OCI-LY7 (cell line): Measurements from ENCODE around the gene EDNRB. TPM values are rescaled to one million over a fixed set of nuclear protein-coding genes. Genes with fewer than 3 reads are reported as not detected.

Experiments used
- Bru-seq: library from RNA; stranded (reverse); fragments of 400-500 nt; gene quantifications from one replicate; lab custom pipeline; 2021; lab: Mats Ljungman, UMichigan
- BruChase-seq, 2 experiments: library from RNA; stranded (reverse); fragments of 400-500 nt; gene quantifications; one replicate each; lab custom pipeline; 2021; lab: Mats Ljungman, UMichigan
- BruUV-seq: library from RNA; stranded (reverse); fragments of 400-500 nt; replicated peaks from 2 replicates; lab custom pipeline; 2021; lab: Mats Ljungman, UMichigan
- CTCF ChIA-PET: fragments of 300-600 bp; sonication (Branson Sonifier 250); formaldehyde crosslinking; loops from one replicate; lab custom pipeline; 2022; ENCODE audit warnings: antibody characterized with exemption; ENCODE audit not compliant: unreplicated experiment; lab: Charles Lee
- POLR2A ChIA-PET: fragments of 300-600 bp; sonication (Branson Sonifier 250); formaldehyde crosslinking; loops from one replicate; lab custom pipeline; 2022; ENCODE audit warnings: antibody characterized with exemption; lab: Charles Lee
- DNase-seq: peaks from one replicate; pipeline ENCODE4 v3.0.0-alpha.2; 2015; ENCODE audit warnings: low spot score
- H2AFZ ChIP-seq: fragments of 200-600 bp; sonication (generic), shearing (Covaris generic); 2 replicates; pipeline ENCODE4 v1.6.1; 2014; ENCODE audit warnings: mild to moderate bottlenecking, antibody characterized with exemption, low read length, moderate library complexity
- H3K27ac ChIP-seq: fragments of 200-600 bp; sonication (generic); 2 replicates; pipeline ENCODE4 v1.5.1; 2014; ENCODE audit warnings: mixed run types, low read depth, mild to moderate bottlenecking, moderate library complexity, low read length, inconsistent platforms; ENCODE audit not compliant: poor library complexity, severe bottlenecking
- H3K36me3 ChIP-seq: fragments of 200-600 bp; sonication (generic); 2 replicates; pipeline ENCODE4 v1.6.1; 2014; ENCODE audit warnings: mild to moderate bottlenecking, antibody characterized with exemption, low read length, moderate library complexity, mixed read lengths; ENCODE audit not compliant: insufficient read depth
- H3K4me1 ChIP-seq: fragments of 200-600 bp; sonication (generic); 2 replicates; pipeline ENCODE4 v1.5.1; 2014; ENCODE audit warnings: mild to moderate bottlenecking, low read length; ENCODE audit not compliant: insufficient read depth, poor library complexity, severe bottlenecking
- H3K4me2 ChIP-seq: fragments of 200-600 bp; sonication (generic); 2 replicates; pipeline ENCODE4 v1.6.1; 2014; ENCODE audit warnings: mild to moderate bottlenecking, low read length
- H3K4me3 ChIP-seq: fragments of 200-600 bp; sonication (generic); 2 replicates; pipeline ENCODE4 v1.5.1; 2014; ENCODE audit warnings: mild to moderate bottlenecking, low read depth, low read length; ENCODE audit not compliant: poor library complexity, severe bottlenecking
- H3K79me2 ChIP-seq: fragments of 200-600 bp; sonication (generic); 2 replicates; pipeline ENCODE4 v1.6.1; 2016; ENCODE audit warnings: low read depth, mild to moderate bottlenecking, low read length, moderate library complexity, mixed read lengths; ENCODE audit not compliant: insufficient read depth
- H3K9me2 ChIP-seq: fragments of 200-600 bp; sonication (generic); 2 replicates; pipeline ENCODE4 v1.6.1; 2016; ENCODE audit warnings: mild to moderate bottlenecking, low read length, mixed read lengths; ENCODE audit not compliant: insufficient read depth
- H3K9me3 ChIP-seq: fragments of 200-600 bp; sonication (generic); 2 replicates; pipeline ENCODE4 v1.6.1; 2014; ENCODE audit warnings: mild to moderate bottlenecking, mixed run types, low read length, mixed read lengths
- H4K20me1 ChIP-seq: fragments of 200-600 bp; sonication (generic); 2 replicates; pipeline ENCODE4 v1.6.1; 2014; ENCODE audit warnings: mild to moderate bottlenecking, antibody characterized with exemption, low read length, moderate library complexity, mixed read lengths; ENCODE audit not compliant: insufficient read depth
- CTCF ChIP-seq: fragments of 200-600 bp; sonication (generic); conservative IDR thresholded peaks from 2 replicates; pipeline ENCODE4 v1.5.1; 2014; ENCODE audit warnings: mild to moderate bottlenecking, antibody characterized with exemption, low read length, moderate library complexity, mixed read lengths
- EZH2phosphoT487 ChIP-seq: fragments of 200-600 bp; sonication (generic); IDR thresholded peaks from 2 replicates; pipeline ENCODE4 v1.6.1; 2018; ENCODE audit warnings: low read depth, borderline replicate concordance, mild to moderate bottlenecking, mixed run types, antibody characterized with exemption, low read length, moderate library complexity, mixed read lengths
- intact Hi-C: fragments of 100-400 bp; cut with micrococcal nuclease; formaldehyde crosslinking; loops from one replicate; pipeline ENCODE4 v1.10.0; 2022; ENCODE audit not compliant: unreplicated experiment
- long read RNA-seq: library from polyadenylated mRNA; stranded (forward); transcript quantifications from one replicate; pipeline ENCODE4 v2.0.0, GENCODE V29; 2022
- total RNA-seq, 2 experiments: library from RNA; depleted of rRNA in 1 of 2; stranded (reverse); fragments of >200 nt in 1 of 2; shearing (Covaris generic) in 1 of 2; gene quantifications; 2 replicates each; pipeline ENCODE4 v1.2.3, GENCODE V29; 2014 to 2022

Gene EDNRB
- total RNA-seq (2014; rRNA removed; shearing (Covaris generic)) (not detected in 2 replicates), total RNA-seq (2022) (not detected in 2 replicates), Bru-seq, nascent RNA (not detected), BruChase-seq, experiment 1, labeled RNA remaining after a 6-hour chase (not detected), BruChase-seq, experiment 2, labeled RNA remaining after a 2-hour chase (not detected)
- long read RNA-seq: 0 reads

- Histone ChIP-seq H3K79me2 (no peaks in the 10 kb centered on the region), H3K4me3 (no peak within 1 kb of the TSS), H3K4me1 (no peaks in the 10 kb centered on the region), H3K9me3 (no peaks in the 10 kb centered on the region), H3K9me2 (no peaks in the 10 kb centered on the region), H2AFZ (no peak within 1 kb of the TSS), H4K20me1 (no peaks in the 10 kb centered on the region), H3K4me2 (no peak within 1 kb of the TSS), H3K36me3 (no peaks in the 10 kb centered on the region), H3K27ac (no peak within 1 kb of the TSS)
- BruUV-seq: no TSS peak
- intact Hi-C loops: no loop called here
- no peak for DNase-seq
- ChIA-PET POLR2A (no interaction called here), CTCF (no interaction called here)
- TF ChIP-seq EZH2phosphoT487 (no peak), CTCF (no peak)
Observed at GRCh38 chr13:77918391-77919245, at the start of gene EDNRB. Gene EDNRB (minus strand): TSS chr13:77918831. CDS start chr13:77918573, 258 bp downstream.

- intact Hi-C loops: no loop called here
- ChIA-PET POLR2A (no interaction called here), CTCF (no interaction called here)
- no peak for DNase-seq
- Histone ChIP-seq H3K4me2 (no peak overlapping the region), H3K4me1 (no peaks in the 10 kb centered on the region), H3K9me2 (no peaks in the 10 kb centered on the region), H3K9me3 (no peaks in the 10 kb centered on the region), H3K36me3 (no peaks in the 10 kb centered on the region), H4K20me1 (no peaks in the 10 kb centered on the region), H3K4me3 (no peak overlapping the region), H3K79me2 (no peaks in the 10 kb centered on the region), H3K27ac (no peak overlapping the region), H2AFZ (no peak overlapping the region)
- TF ChIP-seq EZH2phosphoT487 (no peak), CTCF (no peak)
- BruUV-seq: no TSS peak
Observed at GRCh38 chr13:77966671-77967070, 48.0 kb upstream of the EDNRB start.

GRCh38 chr13:77952737-77953136 lies 34.1 kb upstream of the EDNRB start:
- no peak for TF ChIP-seq CTCF
- no peak for TF ChIP-seq EZH2phosphoT487
- no peak overlapping the region for H3K4me3 ChIP-seq
- no peaks in the 10 kb centered on the region for H3K9me2 ChIP-seq
- H3K9me3 ChIP-seq: no peaks in the 10 kb centered on the region
- no peaks in the 10 kb centered on the region for H3K4me1 ChIP-seq
- H3K27ac ChIP-seq: no peak overlapping the region
- H3K4me2 ChIP-seq: no peak overlapping the region
- DNase-seq: no peak
- POLR2A ChIA-PET: no interaction called here
- no peak overlapping the region for H2AFZ ChIP-seq
- H4K20me1 ChIP-seq: no peaks in the 10 kb centered on the region
- no peaks in the 10 kb centered on the region for H3K36me3 ChIP-seq
- no TSS peak for BruUV-seq
- H3K79me2 ChIP-seq: no peaks in the 10 kb centered on the region
- CTCF ChIA-PET: no interaction called here
- intact Hi-C loops: no loop called here
